Caco-2 (cell line): Measurements from ENCODE around the gene INPP4A. TPM values are rescaled to one million over a fixed set of nuclear protein-coding genes. Genes with fewer than 3 reads are reported as not detected.

Experiments used
- BruUV-seq: library from RNA; stranded (reverse); fragments of 400-500 nt; replicated peaks from 2 replicates; lab custom pipeline; 2021; lab: Mats Ljungman, UMichigan
- CTCF ChIA-PET: fragments of 300-600 bp; sonication (Branson Sonifier 250); formaldehyde crosslinking; loops from one replicate; lab custom pipeline; 2022; ENCODE audit warnings: antibody characterized with exemption; lab: Charles Lee
- POLR2A ChIA-PET: fragments of 300-600 bp; sonication (Branson Sonifier 250); formaldehyde crosslinking; loops from one replicate; lab custom pipeline; 2022; ENCODE audit warnings: antibody characterized with exemption; lab: Charles Lee
- DNase-seq, 2 experiments: peaks; one replicate each; pipeline versions ENCODE4 v3.0.0 to v3.0.0-alpha.2; 2020 to 2022
- H3K27me3 ChIP-seq: replicated peaks from 2 replicates; pipeline ENCODE4 v1.6.0; 2011; ENCODE audit warnings: low read length; ENCODE audit not compliant: control insufficient read depth, insufficient read depth
- H3K36me3 ChIP-seq: 2 replicates; pipeline ENCODE4 v1.5.1; 2011; ENCODE audit warnings: low read length; ENCODE audit not compliant: control insufficient read depth, insufficient read depth
- H3K4me1 ChIP-seq: fragments of 250-450 bp; sonication (Bioruptor Pico); 2 replicates; pipeline ENCODE4 v1.5.1; 2020; ENCODE audit warnings: mild to moderate bottlenecking
- H3K4me3 ChIP-seq: 2 replicates; pipeline ENCODE4 v1.5.1; 2011; ENCODE audit warnings: low read depth, mild to moderate bottlenecking, control low read depth, low read length
- H3K9me3 ChIP-seq: fragments of 250-450 bp; sonication (Bioruptor Pico); 2 replicates; pipeline ENCODE4 v1.5.1; 2020; ENCODE audit warnings: mild to moderate bottlenecking, moderate library complexity
- H3K27ac Mint-ChIP-seq: one replicate; pipeline ENCODE4 v1.8.0; 2022; ENCODE audit warnings: mixed read lengths; ENCODE audit not compliant: unreplicated experiment
- H3K27me3 Mint-ChIP-seq: one replicate; pipeline ENCODE4 v1.8.0; 2022; ENCODE audit warnings: mixed read lengths; ENCODE audit not compliant: insufficient read depth, unreplicated experiment
- H3K36me3 Mint-ChIP-seq: one replicate; pipeline ENCODE4 v1.8.0; 2022; ENCODE audit warnings: mild to moderate bottlenecking, mixed read lengths; ENCODE audit not compliant: insufficient read depth, unreplicated experiment
- H3K4me1 Mint-ChIP-seq: one replicate; pipeline ENCODE4 v1.8.0; 2022; ENCODE audit warnings: low read depth, mixed read lengths; ENCODE audit not compliant: unreplicated experiment
- H3K4me3 Mint-ChIP-seq: one replicate; pipeline ENCODE4 v1.8.0; 2022; ENCODE audit warnings: mild to moderate bottlenecking, moderate library complexity, mixed read lengths; ENCODE audit not compliant: unreplicated experiment
- H3K9me3 Mint-ChIP-seq: one replicate; pipeline ENCODE4 v1.8.0; 2022; ENCODE audit warnings: mixed read lengths; ENCODE audit not compliant: unreplicated experiment
- CTCF ChIP-seq, 2 experiments: fragments of 200-600 bp in 1 of 2; IDR thresholded peaks; 1 replicate in 1 of 2; 2 replicates in 1 of 2; pipeline versions ENCODE4 v1.5.1 to v1.8.0; 2011 to 2022; ENCODE audit warnings: antibody characterized with exemption in 1 of 2, control low read depth in 1 of 2, inconsistent platforms in 1 of 2, low read depth in 1 of 2, low read length in 1 of 2, mild to moderate bottlenecking in 1 of 2, moderate library complexity in 1 of 2; ENCODE audit not compliant: insufficient read depth in 1 of 2, severe bottlenecking in 1 of 2, unreplicated experiment in 1 of 2
- intact Hi-C: fragments of 100-400 bp; cut with micrococcal nuclease; formaldehyde crosslinking; loops from one replicate; pipeline ENCODE4 v1.10.0; 2022; ENCODE audit not compliant: unreplicated experiment
- total RNA-seq: library from RNA; stranded (reverse); gene quantifications from 2 replicates; pipeline ENCODE4 v1.2.3, GENCODE V29; 2022

Gene INPP4A
- total RNA-seq, 1 experiment from 2014 or later, result 26.3 TPM

GRCh38 chr2:98465456-98466226 is 21.0 kb downstream of the INPP4A start:
- peaks cover 7% of the 10 kb centered on the region for H3K36me3 Mint-ChIP-seq
- ChIA-PET CTCF (no interaction called here), POLR2A (no interaction called here)
- intact Hi-C loops, result no loop called here
- DNase-seq, result no peak
- H3K4me3 ChIP-seq, result no peak overlapping the region
- peak overlapping the region; percentile 74 for H3K27ac Mint-ChIP-seq
- H3K36me3 ChIP-seq, result no peaks in the 10 kb centered on the region
- no peak for TF ChIP-seq CTCF (IDR thresholded peaks at IDR 0.05; ENCODE audit: insufficient read depth in 1 of 2, low read depth in 1 of 2, low read length in 1 of 2, severe bottlenecking in 1 of 2, unreplicated experiment in 1 of 2)
- H3K9me3 ChIP-seq, result no peaks in the 10 kb centered on the region
- no peaks in the 10 kb centered on the region for H3K27me3 ChIP-seq
- H3K9me3 Mint-ChIP-seq, result no peaks in the 10 kb centered on the region
- no peak overlapping the region for H3K4me3 Mint-ChIP-seq
- no TSS peak for BruUV-seq
- H3K4me1 ChIP-seq, result peaks cover 14% of the 10 kb centered on the region
- peaks cover 14% of the 10 kb centered on the region for H3K4me1 Mint-ChIP-seq
- no peaks in the 10 kb centered on the region for H3K27me3 Mint-ChIP-seq

GRCh38 chr2:98467082-98467536 is 22.5 kb downstream of the INPP4A start:
- Mint-ChIP-seq H3K4me3 (no peak overlapping the region), H3K36me3 (peaks cover 7% of the 10 kb centered on the region), H3K9me3 (no peaks in the 10 kb centered on the region), H3K27ac (no peak overlapping the region), H3K4me1 (peaks cover 14% of the 10 kb centered on the region), H3K27me3 (no peaks in the 10 kb centered on the region)
- CTCF ChIA-PET, result no interaction called here
- Histone ChIP-seq H3K36me3 (no peaks in the 10 kb centered on the region), H3K9me3 (no peaks in the 10 kb centered on the region), H3K4me3 (no peak overlapping the region), H3K27me3 (no peaks in the 10 kb centered on the region), H3K4me1 (peaks cover 14% of the 10 kb centered on the region)
- no peak for DNase-seq
- TF ChIP-seq CTCF (IDR thresholded peaks at IDR 0.05; ENCODE audit: insufficient read depth in 1 of 2, low read depth in 1 of 2, low read length in 1 of 2, severe bottlenecking in 1 of 2, unreplicated experiment in 1 of 2), result no peak
- BruUV-seq, result no TSS peak
- intact Hi-C loops, result no loop called here
- POLR2A ChIA-PET, result no interaction called here

DNA sequence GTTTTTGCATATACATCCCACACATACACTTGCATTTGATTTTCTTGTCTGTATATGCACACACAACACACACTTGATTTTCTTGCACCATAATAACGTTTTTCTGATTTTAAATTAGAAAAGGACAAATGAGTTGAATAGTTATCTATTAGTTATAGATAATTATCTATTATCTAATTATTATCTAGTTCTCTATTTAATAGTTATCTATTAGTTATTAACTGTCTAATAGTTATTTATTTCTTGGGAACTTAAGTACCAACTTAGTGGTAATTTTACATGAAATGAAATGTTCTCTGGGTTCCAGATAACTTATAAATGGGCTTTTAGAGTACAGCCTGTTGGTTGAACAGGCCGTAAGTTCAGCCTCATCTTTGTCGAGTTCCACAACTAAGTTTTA is 23.0 kb downstream of the INPP4A start:
- Mint-ChIP-seq H3K27me3 (no peaks in the 10 kb centered on the region), H3K4me1 (peaks cover 14% of the 10 kb centered on the region), H3K4me3 (no peak overlapping the region), H3K9me3 (no peaks in the 10 kb centered on the region), H3K36me3 (peaks cover 7% of the 10 kb centered on the region), H3K27ac (no peak overlapping the region)
- H3K36me3 ChIP-seq, result no peaks in the 10 kb centered on the region
- BruUV-seq, result no TSS peak
- no peaks in the 10 kb centered on the region for H3K27me3 ChIP-seq
- intact Hi-C loops, result no loop called here
- TF ChIP-seq CTCF (IDR thresholded peaks at IDR 0.05; ENCODE audit: insufficient read depth in 1 of 2, low read depth in 1 of 2, low read length in 1 of 2, severe bottlenecking in 1 of 2, unreplicated experiment in 1 of 2), result no peak
- ChIA-PET POLR2A (no interaction called here), CTCF (no interaction called here)
- peaks cover 14% of the 10 kb centered on the region for H3K4me1 ChIP-seq
- DNase-seq, result no peak
- no peak overlapping the region for H3K4me3 ChIP-seq
- H3K9me3 ChIP-seq, result no peaks in the 10 kb centered on the region
